ENCODE results near the gene FOXP4.

The FOXP4 gene

GRCh38 chr6:41545703-41546474 lies at the start of gene FOXP4:
TSS of gene FOXP4 (plus strand) at chr6:41546381. CDS start at chr6:41565761, 19,380 bp downstream.
- DNase-seq = peak; percentile 96

GRCh38 chr6:41497573-41497972 lies 48.6 kb upstream of the FOXP4 start:
- no peak for DNase-seq

- no peak for DNase-seq
Observed at GRCh38 chr6:41497994-41498393, 48.2 kb upstream of the FOXP4 start.

GRCh38 chr6:41498968-41499599 lies 47.1 kb upstream of the FOXP4 start:
- peak; percentile 45 for DNase-seq

GRCh38 chr6:41500561-41500960 lies 45.6 kb upstream of the FOXP4 start:
- DNase-seq = no peak

- DNase-seq = no peak
Observed at GRCh38 chr6:41502566-41502916, 43.6 kb upstream of the FOXP4 start.

GRCh38 chr6:41502917-41503671 lies 43.1 kb upstream of the FOXP4 start:
- DNase-seq = no peak

GRCh38 chr6:41503827-41504465 lies 42.2 kb upstream of the FOXP4 start:
- no peak for DNase-seq

GRCh38 chr6:41504466-41505121 lies 41.6 kb upstream of the FOXP4 start:
- no peak for DNase-seq

- DNase-seq = peak; percentile 39
Observed at GRCh38 chr6:41505122-41506049, 40.8 kb upstream of the FOXP4 start.

GRCh38 chr6:41508479-41508878 lies 37.7 kb upstream of the FOXP4 start:
- no peak for DNase-seq

GRCh38 chr6:41509580-41509979 lies 36.6 kb upstream of the FOXP4 start:
- DNase-seq = no peak

GRCh38 chr6:41511443-41512060 lies 34.6 kb upstream of the FOXP4 start:
- DNase-seq = no peak

- DNase-seq = no peak
Observed at GRCh38 chr6:41512146-41512701, 34.0 kb upstream of the FOXP4 start.

GRCh38 chr6:41515995-41516394 lies 30.2 kb upstream of the FOXP4 start:
- no peak for DNase-seq

GRCh38 chr6:41518118-41518517 lies 28.1 kb upstream of the FOXP4 start:
- no peak for DNase-seq

GRCh38 chr6:41519305-41519744 lies 26.9 kb upstream of the FOXP4 start:
- DNase-seq = no peak

GRCh38 chr6:41519745-41520699 lies 26.2 kb upstream of the FOXP4 start:
- no peak for DNase-seq

GRCh38 chr6:41522780-41523548 lies 23.2 kb upstream of the FOXP4 start:
- no peak for DNase-seq

Measured in OCI-M1 (cell line).